Astrocyte of the spinal cord (primary cell): Measurements from ENCODE around the gene MINDY2.
A peak's percentile ranks its signal among the peaks of the same experiment; 100 is the strongest.
"Not testable (repeated sequence)": the region's sequence is repeated elsewhere in the genome, so short reads cannot be mapped to it uniquely, and the experiment has no call there.

Experiments used
- DNase-seq: peaks from one replicate; pipeline ENCODE4 v3.0.0; 2011; ENCODE audit warnings: low read depth, low spot score
- H3K4me3 ChIP-seq: 2 replicates; pipeline ENCODE4 v1.5.1; 2011; ENCODE audit warnings: low read depth, mild to moderate bottlenecking, low read length, moderate library complexity
- CTCF ChIP-seq: IDR thresholded peaks from 2 replicates; pipeline ENCODE4 v1.5.1; 2012; ENCODE audit warnings: low read depth, mild to moderate bottlenecking, low read length, inconsistent platforms
- in situ Hi-C: cut with HindIII; loops from 2 replicates; pipeline ENCODE4 v1.10.0; 2017; ENCODE audit warnings: low sequenced_read_pairs

Gene MINDY2

GRCh38 chr15:58839485-58839884, 68.4 kb downstream of the MINDY2 start:
- H3K4me3 ChIP-seq: no peak overlapping the region
- TF ChIP-seq CTCF: no peak
- in situ Hi-C loops: no loop called here
- DNase-seq: no peak

- H3K4me3 ChIP-seq: no peak overlapping the region
- no peak for DNase-seq
- TF ChIP-seq CTCF: no peak
- in situ Hi-C loops: no loop called here
Observed at GRCh38 chr15:58840048-58840447, 68.9 kb downstream of the MINDY2 start.

DNA sequence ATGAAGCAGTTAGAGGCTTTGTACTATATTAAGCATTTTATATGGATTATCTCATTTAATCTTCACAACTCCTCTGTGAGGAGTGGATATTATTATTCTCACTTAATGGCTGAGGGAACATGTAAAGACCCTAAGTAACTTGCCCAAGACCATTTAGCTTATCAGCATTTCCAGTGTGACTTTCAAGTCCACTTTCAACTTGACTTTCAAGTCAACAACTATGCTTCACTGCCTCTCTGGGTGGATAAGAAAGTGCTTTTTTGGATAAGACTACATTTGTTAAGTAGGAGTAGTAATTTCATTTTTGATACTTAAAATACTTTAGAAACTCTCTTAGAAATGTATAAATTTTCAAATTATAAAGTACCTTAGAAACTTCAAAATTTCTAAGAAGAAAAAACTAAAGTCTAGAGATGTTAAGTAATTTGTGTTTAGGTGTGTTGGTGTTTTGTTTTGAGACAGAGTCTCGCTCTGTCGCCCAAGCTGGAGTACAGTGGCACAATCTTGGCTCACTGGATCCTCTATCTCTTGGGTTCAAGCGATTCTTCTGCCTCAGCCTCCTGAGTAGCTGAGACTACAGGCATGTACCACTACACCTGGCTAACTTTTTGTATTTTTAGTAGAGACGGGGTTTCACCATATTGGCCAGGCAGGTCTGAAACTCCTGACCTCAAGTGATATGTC, 71.8 kb downstream of the MINDY2 start:
- no peak overlapping the region for H3K4me3 ChIP-seq
- in situ Hi-C loops: no loop called here
- TF ChIP-seq CTCF: no peak
- DNase-seq: no peak

DNA sequence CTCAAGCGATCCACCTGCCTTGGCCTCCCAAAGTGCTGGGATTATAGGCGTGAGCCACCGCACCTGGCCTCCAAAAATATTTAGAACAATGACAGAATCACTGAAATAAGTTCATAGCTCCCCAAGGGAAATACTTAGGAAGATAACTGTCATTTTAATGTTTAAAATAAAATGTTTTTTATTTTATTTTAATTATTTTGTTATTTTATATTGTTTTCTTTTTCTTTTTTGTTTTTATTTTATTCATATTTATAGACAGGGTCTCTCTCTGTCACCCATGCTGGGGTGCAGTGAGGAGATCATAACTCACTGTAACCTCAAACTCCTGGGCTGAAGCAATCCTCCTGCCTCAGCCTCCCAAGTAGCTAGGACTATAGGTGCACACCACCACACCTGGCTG, 80.1 kb downstream of the MINDY2 start:
- in situ Hi-C loops, H3K4me3 ChIP-seq, DNase-seq: not testable (repeated sequence)

GRCh38 chr15:58852347-58852746, 81.2 kb downstream of the MINDY2 start:
- TF ChIP-seq CTCF: no peak
- in situ Hi-C loops: no loop called here
- DNase-seq: no peak
- H3K4me3 ChIP-seq: no peak overlapping the region

DNA sequence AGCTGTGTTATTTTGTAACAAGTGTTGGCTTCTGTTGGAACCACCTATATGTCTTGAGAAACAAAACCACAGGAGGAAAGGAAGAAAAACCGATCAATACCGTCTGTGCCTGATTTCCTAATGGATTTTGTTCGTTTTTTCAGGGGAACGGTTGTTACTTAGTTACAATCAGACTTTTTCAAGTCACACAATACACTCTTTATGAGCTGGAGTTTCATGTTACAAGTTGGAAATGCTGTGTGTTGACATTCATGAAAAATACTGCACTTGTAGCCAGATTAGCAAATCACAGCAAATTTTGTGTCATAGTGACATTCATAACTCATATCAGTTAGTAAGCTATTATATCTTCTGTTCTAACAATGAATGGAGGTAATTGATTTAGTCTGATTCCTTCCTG, 83.5 kb downstream of the MINDY2 start:
- no peak overlapping the region for H3K4me3 ChIP-seq
- DNase-seq: no peak
- in situ Hi-C loops: no loop called here
- no peak for TF ChIP-seq CTCF

DNA sequence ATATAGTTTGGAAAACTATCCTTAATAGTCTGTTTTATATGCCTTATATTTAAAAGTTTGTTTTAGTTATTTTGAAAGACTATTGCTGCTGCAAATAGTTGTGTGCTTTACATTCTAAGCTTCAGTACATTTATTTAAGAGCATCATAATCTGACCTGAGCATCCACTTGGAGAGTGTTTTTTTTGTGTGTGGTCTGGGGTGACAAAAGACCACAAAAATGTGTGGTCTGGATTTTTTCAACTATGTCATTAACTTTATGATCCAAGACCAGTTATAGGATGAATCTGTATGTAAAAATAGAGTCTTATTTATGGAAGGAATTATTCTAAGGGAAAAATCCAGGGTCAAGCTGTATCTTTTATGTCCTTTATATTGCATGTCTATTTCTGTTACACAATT, 85.0 kb downstream of the MINDY2 start:
- peak; percentile 70 for DNase-seq
- in situ Hi-C loops: no loop called here
- H3K4me3 ChIP-seq: no peak overlapping the region
- TF ChIP-seq CTCF: no peak

GRCh38 chr15:58856621-58857020, 85.5 kb downstream of the MINDY2 start:
- H3K4me3 ChIP-seq, DNase-seq, in situ Hi-C loops: not testable (repeated sequence)
